Lung (tissue), 12 donors: ENCODE results near the gene ROPN1. TPM values are rescaled to one million over a fixed set of nuclear protein-coding genes. Genes with fewer than 3 reads are reported as not detected.

Source experiments
- ATAC-seq: fragments of 200-7000 bp; cut with Tn5 transposase; one replicate; pipeline ENCODE4 v1.9.1; 2020; ENCODE audit warnings: moderate number of reproducible peaks; ENCODE audit not compliant: insufficient read depth, low FRiP score
- DNase-seq, 3 donors: peaks; one replicate each; pipeline ENCODE4 v3.0.0-alpha.2; 2013 to 2017
- H3K27ac ChIP-seq, 2 donors: one replicate each; pipeline ENCODE4 v1.5.1; 2013; ENCODE audit warnings: mild to moderate bottlenecking in 2 of 2, moderate library complexity in 2 of 2, control low read depth in 1 of 2, inconsistent platforms in 1 of 2, low read depth in 1 of 2, low read length in 1 of 2
- H3K27me3 ChIP-seq, 3 donors: one replicate each; pipeline ENCODE4 v1.5.1; 2013; ENCODE audit warnings: low read length in 2 of 3; ENCODE audit not compliant: control insufficient read depth in 3 of 3, insufficient read depth in 3 of 3
- H3K36me3 ChIP-seq, 4 donors: one replicate each; pipeline ENCODE4 v1.5.1; 2013; ENCODE audit warnings: low read length in 4 of 4, mild to moderate bottlenecking in 1 of 4, moderate library complexity in 1 of 4; ENCODE audit not compliant: control insufficient read depth in 4 of 4, insufficient read depth in 4 of 4
- H3K4me1 ChIP-seq, 5 donors: one replicate each; pipeline ENCODE4 v1.5.1; 2013; ENCODE audit warnings: low read length in 5 of 5, mild to moderate bottlenecking in 2 of 5, moderate library complexity in 1 of 5; ENCODE audit not compliant: control insufficient read depth in 5 of 5, insufficient read depth in 5 of 5
- H3K4me3 ChIP-seq: one replicate; pipeline ENCODE4 v1.5.1; 2013; ENCODE audit warnings: mild to moderate bottlenecking, control low read depth, moderate library complexity
- H3K9ac ChIP-seq, 2 donors: one replicate each; pipeline ENCODE4 v1.5.1; 2013; ENCODE audit warnings: low read length in 2 of 2, control low read depth in 1 of 2; ENCODE audit not compliant: insufficient read depth in 1 of 2
- H3K9me3 ChIP-seq, 4 donors: one replicate each; pipeline ENCODE4 v1.5.1; 2013; ENCODE audit warnings: low read length in 3 of 4, mild to moderate bottlenecking in 1 of 4, moderate library complexity in 1 of 4; ENCODE audit not compliant: control insufficient read depth in 4 of 4, insufficient read depth in 3 of 4
- WGBS, 2 donors: extraction: QIAGEN DNeasy Blood & Tissue Kit; methylation state at CpG; one replicate each; pipeline ENCODE4 v1.1.7; 2013; 5-methylcytosine and 5-hydroxymethylcytosine counted together
- polyA plus RNA-seq, 2 donors: library from polyadenylated mRNA; stranded (reverse); fragments of 200-250 nt; gene quantifications; one replicate each; pipeline ENCODE4 v1.2.1, GENCODE V29; 2013
- total RNA-seq, 2 donors: library from RNA; depleted of rRNA in 1 of 2; stranded (reverse); fragments of >200 nt in 1 of 2; gene quantifications; one replicate each; pipeline ENCODE4 v1.2.1, GENCODE V29; 2014 to 2021
- TF ChIP-seq, protein P1 (sequence below): IDR thresholded peaks from 2 replicates; pipeline ENCODE4 v1.5.1; 2012; ENCODE audit warnings: mild to moderate bottlenecking; ENCODE audit errors: control extremely low read depth, extremely low read depth
- donor health status: control.
- donor health status: control.
- donor health status: Bipolar disorder and iron deficiency.
- donor health status: healthy.
- donor health status: DM: yes; HTN: yes; CAD: no.

Gene ROPN1
- total and polyA plus RNA-seq, 4 donors: not detected

- Histone ChIP-seq H3K27ac (no peak overlapping the region), H3K4me1 (peaks cover 0 to 15% (median 0%) of the 10 kb centered on the region in 5 donors), H3K9me3 (no peaks in the 10 kb centered on the region), H3K4me3 (no peak overlapping the region), H3K9ac (no peak overlapping the region), H3K36me3 (peaks cover 10 to 32% (median 26%) of the 10 kb centered on the region in 4 donors), H3K27me3 (no peaks in the 10 kb centered on the region)
- 95 to 99% methylated on average over 4 of the region's 4 CpGs for WGBS, 2 donors
- DNase-seq (no peak), ATAC-seq (no peak)
- TF ChIP-seq, protein P1, sequence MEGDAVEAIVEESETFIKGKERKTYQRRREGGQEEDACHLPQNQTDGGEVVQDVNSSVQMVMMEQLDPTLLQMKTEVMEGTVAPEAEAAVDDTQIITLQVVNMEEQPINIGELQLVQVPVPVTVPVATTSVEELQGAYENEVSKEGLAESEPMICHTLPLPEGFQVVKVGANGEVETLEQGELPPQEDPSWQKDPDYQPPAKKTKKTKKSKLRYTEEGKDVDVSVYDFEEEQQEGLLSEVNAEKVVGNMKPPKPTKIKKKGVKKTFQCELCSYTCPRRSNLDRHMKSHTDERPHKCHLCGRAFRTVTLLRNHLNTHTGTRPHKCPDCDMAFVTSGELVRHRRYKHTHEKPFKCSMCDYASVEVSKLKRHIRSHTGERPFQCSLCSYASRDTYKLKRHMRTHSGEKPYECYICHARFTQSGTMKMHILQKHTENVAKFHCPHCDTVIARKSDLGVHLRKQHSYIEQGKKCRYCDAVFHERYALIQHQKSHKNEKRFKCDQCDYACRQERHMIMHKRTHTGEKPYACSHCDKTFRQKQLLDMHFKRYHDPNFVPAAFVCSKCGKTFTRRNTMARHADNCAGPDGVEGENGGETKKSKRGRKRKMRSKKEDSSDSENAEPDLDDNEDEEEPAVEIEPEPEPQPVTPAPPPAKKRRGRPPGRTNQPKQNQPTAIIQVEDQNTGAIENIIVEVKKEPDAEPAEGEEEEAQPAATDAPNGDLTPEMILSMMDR: no peak
Measured at GRCh38 chr3:123952844-123953520, 38.9 kb downstream of the ROPN1 start.

GRCh38 chr3:123951522-123952447 is 40.1 kb downstream of the ROPN1 start:
- H3K4me1 ChIP-seq: peaks cover 0 to 6% (median 0%) of the 10 kb centered on the region in 5 donors
- H3K27me3 ChIP-seq: no peaks in the 10 kb centered on the region
- peak; percentile 71 for ATAC-seq
- WGBS, 2 donors: 68 to 82% methylated on average over 6 of the region's 6 CpGs
- peak; percentile 42 to 79 (median 65) for DNase-seq
- H3K9me3 ChIP-seq: no peaks in the 10 kb centered on the region
- TF ChIP-seq, protein P1: no peak
- no peak overlapping the region for H3K4me3 ChIP-seq
- peaks cover 12 to 38% (median 29%) of the 10 kb centered on the region in 4 donors for H3K36me3 ChIP-seq
- H3K9ac ChIP-seq: no peak overlapping the region
- no peak overlapping the region for H3K27ac ChIP-seq

DNA sequence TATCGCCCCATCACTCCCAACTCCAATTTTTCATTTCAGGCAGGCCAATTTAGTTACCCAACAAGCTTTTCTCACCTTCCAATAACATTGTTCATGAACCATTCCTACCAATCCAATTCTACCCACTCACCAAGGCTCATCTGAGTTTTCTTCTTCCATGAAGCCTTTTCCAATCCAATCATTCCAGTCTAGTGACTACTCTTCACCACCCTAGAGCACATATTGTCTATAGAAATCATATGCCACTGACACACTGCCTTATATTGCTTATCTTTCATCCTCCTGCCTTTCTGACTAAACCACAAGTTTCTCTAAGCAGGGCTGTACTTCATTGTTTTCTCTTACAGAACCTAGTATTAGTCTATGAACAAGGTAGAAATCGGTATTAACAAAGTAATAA is 42.3 kb downstream of the ROPN1 start:
- H3K36me3 ChIP-seq: peaks cover 11 to 43% (median 25%) of the 10 kb centered on the region in 4 donors
- DNase-seq: no peak
- no peaks in the 10 kb centered on the region for H3K9me3 ChIP-seq
- ATAC-seq: no peak
- H3K27me3 ChIP-seq: no peaks in the 10 kb centered on the region
- H3K9ac ChIP-seq: no peak overlapping the region
- peaks cover 0 to 6% (median 0%) of the 10 kb centered on the region in 5 donors for H3K4me1 ChIP-seq
- no peak overlapping the region for H3K4me3 ChIP-seq
- TF ChIP-seq, protein P1: no peak
- 95 to 100% methylated on average over 2 of the region's 2 CpGs for WGBS, 2 donors
- no peak overlapping the region for H3K27ac ChIP-seq
